Hindlimb muscle (tissue), 1 donor: Measurements from ENCODE around the gene FAM237B. TPM values are rescaled to one million over a fixed set of nuclear protein-coding genes. Genes with fewer than 3 reads are reported as not detected.
"Not testable (repeated sequence)": the region's sequence is repeated elsewhere in the genome, so short reads cannot be mapped to it uniquely, and the experiment has no call there.

ENCODE experiments used
- DNase-seq: peaks from one replicate; pipeline ENCODE4 v3.0.0-alpha.2; 2013
- polyA plus RNA-seq: library from polyadenylated mRNA; unstranded; fragments of 120-200 nt; gene quantifications from one replicate; pipeline ENCODE4 v1.2.1, GENCODE V29; 2013; ENCODE audit not compliant: insufficient read length

FAM237B gene
- not detected for polyA plus RNA-seq

DNA sequence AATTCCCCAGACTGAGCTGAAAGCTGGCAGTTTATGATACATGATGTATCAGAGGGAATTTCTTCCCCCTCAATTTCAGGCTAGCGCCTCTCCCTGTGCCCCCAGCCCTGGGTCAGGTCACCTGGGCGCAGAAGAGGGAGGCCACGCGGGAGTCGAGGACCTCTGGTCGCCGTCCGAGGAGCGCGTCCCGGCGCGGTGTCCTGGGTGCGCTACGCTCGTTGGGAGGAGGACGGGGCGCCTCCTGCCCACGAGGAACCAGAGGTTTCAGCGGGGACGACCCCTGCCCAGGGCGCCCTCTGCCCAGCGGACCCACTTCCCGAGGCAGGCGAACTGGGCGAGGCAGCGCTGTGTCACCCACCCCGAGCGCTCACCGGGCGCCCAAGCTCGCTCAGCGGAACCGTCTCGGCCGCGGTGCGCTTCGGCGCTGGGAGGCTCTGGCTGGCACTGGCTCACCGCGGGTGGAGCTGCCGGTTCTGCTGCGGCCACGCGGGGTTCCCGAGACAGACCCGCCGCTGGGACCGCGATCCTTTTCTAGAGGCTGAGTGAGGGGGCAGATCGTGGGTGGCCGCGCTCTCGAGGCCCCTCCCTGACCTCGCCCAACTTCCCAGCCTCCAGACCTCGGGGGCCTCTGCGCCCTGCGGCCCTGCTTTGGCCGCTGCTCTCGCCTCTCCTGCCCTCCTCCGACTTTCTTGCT is at the start of gene FAM237B:
TSS of gene FAM237B (minus strand) at position 504 of the 694 bp plus-strand sequence. CDS start 1,556 bp downstream, outside the sequence.
- DNase-seq: no peak

DNA sequence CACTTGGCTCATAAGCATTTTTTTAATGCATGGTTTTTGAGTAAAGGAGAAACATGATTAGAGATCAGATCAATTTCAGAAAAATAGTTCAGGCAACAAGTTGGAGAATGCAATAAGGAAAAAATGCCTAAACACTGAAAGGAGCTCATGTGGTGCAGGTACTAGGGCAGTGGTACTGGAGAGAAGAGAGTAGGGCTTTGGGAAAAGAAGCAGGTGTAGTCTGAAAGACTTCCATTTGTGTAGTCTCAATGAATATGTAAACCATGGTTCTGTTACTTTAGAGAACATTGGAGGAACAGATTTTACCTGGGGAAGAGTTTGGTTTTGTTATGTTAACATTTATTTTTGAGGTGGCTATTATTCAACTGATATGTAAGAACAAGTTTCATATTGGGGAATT is 30.9 kb upstream of the FAM237B start:
- no peak for DNase-seq

DNA sequence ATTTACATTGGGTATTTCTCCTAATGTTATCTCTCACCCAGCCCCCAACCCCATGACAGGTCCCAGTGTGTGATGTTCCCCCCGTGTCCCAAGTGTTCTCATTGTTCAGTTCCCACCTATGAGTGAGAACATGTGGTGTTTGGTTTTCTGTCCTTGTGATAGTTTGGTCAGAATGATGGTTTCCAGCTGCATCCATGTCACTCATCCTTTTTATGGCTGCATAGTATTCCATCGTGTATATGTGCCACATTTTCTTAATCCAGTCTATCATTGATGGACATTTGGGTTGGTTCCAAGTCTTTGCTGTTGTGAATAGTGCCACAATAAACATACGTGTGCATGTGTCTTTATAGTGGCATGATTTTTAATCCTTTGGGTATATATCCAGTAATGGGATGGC is 28.9 kb upstream of the FAM237B start:
- not testable (repeated sequence) for DNase-seq

DNA sequence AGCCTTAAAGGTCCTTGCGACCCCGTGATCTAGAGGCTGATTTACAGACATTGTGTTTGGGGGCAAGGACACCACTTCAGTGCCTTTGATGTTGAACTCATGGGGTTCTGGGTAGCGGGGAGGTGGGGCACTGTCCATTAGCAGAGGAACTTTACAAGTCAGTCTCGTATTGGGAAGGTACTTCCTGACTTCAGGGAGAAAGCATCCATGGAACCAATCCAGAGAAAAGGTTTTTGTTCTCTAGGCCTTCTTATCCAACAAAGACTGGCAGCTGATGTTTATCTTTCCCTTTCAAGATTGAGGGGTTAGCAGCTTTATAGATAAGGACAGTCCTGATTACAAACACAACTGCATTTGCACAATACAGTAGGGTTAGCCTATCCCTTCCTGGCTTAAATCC is 28.2 kb upstream of the FAM237B start:
- no peak for DNase-seq

DNA sequence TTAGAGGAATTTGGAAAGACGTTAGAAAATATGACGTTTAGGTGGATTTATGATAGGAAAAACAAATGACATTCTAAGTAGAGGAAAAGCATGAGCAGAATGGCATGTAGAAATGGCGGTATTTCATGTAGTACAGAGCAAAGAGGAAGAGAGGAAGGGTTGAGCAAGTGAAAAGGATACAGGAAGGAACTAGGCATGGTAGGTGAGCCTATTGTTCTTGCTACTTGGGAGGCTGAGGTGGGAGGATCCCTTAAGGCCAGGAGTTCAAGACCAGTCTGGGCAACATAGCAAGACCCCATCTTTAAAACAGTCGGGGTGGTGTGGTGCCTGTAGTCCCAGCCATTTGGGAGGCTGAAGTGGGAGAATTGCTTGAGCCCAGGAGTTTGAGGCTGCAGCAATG is 26.7 kb upstream of the FAM237B start:
- DNase-seq: no peak

DNA sequence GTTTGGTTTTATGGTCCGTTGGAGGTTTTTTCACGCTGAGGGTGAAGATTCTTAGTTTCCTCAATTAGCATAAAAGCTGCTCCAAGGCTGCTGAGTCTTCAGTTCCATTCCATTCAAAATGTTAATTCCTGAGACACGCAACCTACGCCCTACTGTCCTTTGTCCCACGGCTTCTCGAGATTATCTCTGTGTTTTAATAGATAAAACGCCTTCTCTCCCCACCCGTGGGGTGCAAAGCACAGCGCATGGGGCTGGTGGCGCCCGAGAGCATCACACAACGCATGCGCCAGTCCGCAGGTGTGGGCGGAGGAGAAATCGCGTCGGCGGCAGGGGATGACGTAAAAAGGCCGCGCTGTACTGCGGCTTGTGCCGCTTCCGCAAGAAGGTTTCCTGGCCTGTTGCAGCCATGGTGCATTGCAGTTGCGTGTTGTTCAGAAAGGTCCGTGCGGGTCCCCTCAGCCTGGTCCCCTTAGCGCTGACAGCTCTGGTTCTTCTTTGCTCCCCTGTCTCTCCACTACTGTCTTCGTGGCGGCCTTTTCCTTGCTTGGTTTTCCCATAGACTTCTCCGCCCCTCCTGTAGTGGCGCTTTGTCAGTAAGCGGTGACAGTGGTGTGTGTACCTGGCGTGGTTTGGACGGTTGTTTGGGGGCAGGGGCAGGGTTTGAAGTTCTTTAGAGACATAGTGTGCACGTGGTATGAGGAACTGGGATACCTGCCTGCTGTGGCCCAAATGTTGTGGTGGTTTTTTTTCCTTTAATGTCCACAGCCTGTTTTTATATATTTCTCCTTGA is 25.4 kb upstream of the FAM237B start, which contains the start of gene GTPBP10:
TSS of gene GTPBP10 (plus strand) at position 381 of the 790 bp plus-strand sequence. CDS start at position 407, 26 bp downstream.
- DNase-seq: peak; percentile 98

DNA sequence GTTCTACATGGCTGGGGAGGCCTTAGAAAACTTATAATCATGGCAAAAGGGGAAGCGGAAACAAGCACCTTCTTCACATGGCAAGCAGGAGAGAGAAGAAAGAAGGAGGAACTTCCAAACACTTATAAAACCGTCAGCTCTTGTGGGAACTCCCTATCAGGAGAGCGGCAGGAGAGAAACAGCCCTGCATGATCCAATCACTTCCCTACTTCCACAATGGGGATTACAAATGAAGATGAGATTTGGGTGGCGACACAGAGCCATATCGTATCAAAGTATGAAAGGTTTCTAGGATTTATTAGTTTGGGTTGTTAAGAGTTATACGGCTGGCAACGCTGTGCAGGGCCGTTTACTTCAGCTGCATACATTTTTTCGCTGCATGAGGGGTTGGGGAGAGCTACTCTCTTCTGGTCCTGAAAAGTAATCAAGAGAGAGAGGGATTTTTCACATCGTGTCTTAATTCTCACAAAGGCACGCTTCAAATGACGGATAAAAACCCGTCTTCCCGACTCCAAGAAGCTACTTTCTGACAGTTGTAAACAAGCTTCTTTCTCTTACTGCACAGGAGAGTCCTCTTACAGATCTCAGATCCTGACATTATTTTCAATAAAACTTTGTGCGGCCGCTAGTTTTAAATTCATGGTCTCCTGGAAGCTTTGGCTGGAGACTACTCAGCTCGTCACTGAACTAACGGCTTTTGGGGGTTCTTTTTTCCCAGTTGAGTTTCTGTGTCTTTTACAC is 24.7 kb upstream of the FAM237B start:
- DNase-seq: peak; percentile 31

DNA sequence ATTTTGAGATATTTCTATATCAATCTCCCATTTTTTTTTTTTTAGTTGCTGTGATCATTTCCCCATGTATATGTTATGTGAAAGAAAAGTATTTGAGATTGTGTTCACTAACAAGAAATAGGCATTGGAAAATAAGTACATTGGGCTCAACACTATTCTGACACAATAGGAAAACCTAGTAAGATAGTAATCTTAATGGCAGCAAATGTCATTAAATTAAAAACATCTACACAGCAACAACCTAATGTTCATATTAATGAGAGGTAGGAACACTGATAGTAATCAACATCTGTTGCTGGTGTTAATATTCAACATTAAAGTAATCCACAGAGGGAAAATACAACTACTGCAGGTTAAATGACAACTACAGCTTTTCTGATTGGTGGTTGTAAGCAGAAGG is 23.9 kb upstream of the FAM237B start:
- no peak for DNase-seq

DNA sequence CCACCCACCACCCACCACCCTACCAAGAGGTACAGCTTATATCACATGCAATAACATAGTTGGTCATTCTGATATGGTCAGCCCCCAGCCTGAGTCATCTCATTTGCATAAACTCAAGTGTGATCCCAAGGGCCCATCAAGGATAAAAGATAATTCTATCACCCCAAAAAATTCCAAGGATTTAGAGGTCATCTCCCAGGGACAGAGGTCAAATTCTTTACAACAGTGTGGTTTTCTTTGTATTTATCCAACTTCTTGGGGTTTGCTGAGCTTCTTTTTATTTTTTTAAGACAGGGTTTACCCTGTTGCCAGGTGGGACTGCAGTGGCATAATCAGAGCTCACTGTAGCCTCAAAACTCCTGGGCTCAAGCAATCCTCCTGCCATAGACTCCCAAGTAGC is 16.0 kb upstream of the FAM237B start:
- no peak for DNase-seq

DNA sequence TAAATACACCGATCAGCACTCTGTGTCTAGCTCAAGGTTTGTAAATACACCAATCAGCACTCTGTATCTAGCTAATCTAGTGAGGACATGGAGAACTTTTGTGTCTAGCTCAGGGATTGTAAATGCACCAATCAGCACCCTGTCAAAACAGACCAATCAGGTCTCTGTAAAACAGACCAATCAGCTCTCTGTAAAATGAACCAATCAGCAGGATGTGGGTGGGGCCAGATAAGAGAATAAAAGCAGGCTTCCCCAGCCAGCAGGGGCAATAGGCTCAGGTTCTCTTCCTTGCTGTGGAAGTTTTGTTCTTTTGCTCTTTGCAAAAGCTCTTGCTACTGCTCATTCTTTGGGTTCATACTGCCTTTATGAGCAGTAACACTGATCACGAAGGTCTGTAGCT is 13.8 kb upstream of the FAM237B start:
- not testable (repeated sequence) for DNase-seq

DNA sequence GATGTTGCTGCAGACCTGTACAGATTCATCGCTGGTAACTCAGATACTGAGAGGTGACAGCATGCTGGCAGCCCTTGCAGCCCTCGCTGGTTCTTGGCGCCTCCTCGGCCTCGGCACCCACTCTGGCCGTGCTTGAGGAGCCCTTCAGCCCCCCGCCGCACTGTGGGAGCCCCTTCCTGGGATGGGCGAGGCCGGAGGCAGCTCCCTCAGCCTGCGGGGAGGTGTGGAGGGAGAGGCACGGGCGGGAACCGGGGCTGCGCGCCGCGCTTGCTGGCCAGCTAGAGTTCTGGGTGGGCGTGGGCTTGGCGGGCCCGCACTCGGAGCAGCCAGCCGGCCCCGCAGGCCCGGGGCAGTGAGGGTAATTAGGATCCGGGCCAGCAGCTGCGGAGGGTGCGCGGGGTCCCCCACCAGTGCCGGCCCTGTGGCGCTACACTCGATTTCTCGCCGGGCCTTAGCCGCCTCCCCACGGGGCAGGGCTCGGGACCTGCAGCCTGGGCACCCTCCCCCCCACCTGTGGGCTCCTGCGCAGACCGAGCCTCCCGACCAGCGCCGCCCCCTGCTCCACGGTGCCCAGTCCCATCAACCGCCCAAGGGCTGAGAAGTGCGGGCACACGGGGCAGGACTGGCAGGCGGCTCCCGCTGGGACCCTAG is 13.2 kb upstream of the FAM237B start:
- no peak for DNase-seq

DNA sequence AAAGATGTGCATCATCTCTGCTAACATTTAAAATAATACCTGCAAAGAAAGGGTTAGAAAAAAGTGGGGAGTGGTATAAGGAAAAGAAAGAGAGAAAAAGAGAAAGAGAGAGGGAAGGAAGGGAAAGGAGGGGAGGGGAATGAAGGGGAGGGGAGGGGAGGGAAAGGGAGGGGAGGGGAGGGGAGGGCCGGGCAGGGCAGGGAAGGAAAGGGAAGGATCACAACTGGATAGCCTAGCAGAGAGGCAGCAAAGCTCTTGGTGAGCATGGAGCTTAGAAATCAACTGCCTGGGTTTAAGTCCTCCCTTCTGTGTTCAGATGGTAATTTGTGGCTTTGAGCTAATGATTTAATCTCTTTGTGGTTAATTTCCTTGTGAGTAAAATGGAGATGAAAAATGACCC is 5.4 kb upstream of the FAM237B start:
- DNase-seq: no peak

DNA sequence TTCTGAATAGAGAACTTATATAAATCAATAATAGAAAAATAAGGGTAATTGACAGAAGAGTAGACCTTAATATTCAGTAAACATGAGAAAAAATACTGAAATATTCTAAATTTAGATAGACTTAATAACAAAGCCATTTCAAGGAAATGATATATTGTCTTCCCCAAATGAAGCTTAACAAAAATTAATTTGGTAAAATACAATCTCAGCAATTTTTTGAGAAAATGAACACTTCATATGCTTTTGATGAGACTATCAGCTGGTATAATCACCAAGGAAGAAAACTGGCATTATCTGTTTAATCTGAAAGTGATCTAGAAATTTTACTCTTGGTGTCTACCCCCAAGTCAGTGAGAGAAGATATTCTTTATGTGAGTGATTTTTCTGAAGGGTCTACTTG is 1.7 kb upstream of the FAM237B start:
- DNase-seq: no peak

DNA sequence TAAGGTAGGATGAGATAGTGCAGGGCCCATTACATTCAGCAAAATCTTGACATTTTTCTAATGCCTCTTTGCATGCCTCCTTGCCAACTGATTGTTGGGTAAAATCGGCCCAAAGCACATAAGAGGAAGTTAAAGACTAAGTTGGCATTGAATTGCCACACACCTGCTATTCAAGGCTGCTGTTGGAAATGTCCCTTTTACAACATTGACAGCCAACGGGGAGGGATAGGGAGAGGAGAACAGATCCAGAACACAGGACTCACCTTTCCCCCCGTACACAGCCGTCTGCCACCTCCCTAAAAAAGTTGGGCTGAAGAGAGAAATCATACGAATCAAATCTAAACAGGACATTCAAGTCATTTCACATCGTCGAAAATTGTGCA is 695 bp downstream of the FAM237B start:
- DNase-seq: no peak

DNA sequence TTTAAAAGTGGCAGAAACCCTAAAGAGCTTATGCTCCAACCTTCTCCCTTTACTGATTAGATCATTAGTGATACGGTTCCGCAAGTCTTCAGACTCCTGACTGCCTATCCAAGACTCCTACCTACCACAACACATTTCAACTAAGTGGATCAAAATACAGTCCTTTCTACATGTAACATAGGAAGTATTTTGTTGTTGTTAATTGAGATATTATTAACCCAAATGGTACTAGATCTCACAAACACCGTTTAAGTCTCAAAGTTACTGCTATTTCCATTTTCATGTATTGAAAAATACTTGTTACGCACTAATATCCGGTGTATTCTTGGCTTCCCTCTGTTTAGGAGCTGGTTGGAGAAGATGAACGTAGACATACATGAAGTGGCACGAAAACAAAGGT is 1.1 kb downstream of the FAM237B start:
- DNase-seq: no peak

DNA sequence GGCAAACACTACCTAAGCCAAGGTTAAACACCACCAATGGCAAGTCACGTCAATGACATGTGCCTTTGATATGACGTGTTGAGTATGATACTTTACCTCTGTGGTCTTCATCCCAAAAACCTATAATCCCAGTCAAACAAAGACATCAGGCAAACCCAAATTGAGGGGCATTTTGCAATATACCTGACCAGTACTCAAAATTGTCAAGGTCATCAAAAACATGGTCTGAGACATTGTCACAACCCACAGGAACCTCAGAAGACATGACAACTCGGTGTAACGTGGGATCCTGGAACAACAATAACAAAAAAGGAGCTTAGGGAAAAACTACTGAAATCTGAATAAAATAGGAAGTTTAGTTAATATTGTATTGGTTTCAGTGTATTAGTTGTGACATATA is 7.2 kb downstream of the FAM237B start:
- no peak for DNase-seq

DNA sequence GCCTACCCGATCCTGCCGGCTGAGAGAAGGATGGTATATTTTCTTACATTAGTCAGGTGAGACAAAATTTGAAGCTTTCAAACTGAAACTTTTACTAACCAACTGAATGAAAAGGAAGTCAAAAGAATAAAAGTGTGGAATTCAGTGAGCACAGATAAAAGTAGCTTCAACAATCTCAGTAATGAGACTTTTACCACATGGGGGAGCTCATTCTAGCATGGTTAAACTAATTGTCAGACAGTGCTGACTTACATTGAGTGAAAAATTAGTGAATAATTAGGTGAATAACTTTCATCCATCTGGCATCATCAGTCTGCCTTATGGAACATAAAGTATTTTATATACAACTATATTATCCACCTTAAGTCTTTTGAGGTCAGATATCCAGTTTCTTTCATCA is 8.4 kb downstream of the FAM237B start:
- DNase-seq: no peak

DNA sequence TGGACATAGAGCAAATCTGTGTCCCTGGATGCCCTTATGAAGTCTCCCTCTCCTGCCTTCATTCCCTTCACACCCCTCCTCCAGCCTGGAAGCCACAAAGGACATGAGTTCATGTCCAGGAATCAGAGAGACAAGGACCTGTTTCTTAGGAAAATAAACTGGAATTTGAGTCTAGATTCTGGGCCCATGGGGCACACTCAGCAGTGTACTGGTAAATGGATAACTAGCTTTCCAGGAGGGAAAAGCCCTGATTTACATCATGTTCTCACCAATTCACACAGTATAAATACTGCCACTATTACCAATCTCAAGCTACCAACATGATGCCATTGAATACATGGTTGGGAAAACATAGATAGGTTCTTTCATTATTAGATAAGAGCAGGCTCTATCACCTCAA is 9.9 kb downstream of the FAM237B start:
- DNase-seq: no peak

DNA sequence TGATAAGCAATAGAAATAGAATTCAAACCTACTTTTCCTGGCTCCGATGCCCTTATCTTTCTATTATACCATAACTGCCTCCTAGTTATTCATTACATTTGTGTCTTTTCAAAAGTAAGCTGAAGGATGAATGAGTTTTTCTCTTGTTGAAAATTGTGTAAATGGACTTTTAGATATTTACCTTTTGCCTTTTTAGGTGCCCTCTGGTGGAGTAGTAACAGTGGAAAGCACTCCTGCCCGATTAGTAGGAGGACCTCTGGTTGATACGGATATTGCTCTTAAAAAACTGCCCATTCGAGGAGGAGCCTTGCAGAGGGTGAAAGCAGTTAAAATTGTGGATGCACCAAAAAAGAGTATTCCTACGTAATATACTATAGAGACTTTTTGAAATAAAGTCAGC is 11.2 kb downstream of the FAM237B start:
- DNase-seq: no peak

DNA sequence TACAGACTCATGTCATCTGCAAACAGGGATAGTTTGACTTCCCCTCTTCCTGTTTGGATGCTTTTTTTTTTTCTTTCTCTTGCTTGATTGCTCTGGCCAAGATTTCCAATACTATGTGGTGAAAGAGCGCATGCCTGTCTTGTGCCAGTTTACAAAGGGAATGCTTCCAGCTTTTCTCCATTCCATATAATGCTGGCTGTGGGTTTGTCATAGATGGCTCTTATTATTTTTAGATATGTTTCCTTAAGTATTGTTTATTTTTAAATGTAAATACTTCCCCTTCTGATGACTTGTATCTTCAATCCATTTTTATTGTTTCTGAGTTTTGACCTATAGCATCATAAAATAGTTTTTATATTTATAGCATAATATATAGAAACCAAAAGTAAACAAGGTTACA is 17.9 kb downstream of the FAM237B start:
- DNase-seq: no peak

DNA sequence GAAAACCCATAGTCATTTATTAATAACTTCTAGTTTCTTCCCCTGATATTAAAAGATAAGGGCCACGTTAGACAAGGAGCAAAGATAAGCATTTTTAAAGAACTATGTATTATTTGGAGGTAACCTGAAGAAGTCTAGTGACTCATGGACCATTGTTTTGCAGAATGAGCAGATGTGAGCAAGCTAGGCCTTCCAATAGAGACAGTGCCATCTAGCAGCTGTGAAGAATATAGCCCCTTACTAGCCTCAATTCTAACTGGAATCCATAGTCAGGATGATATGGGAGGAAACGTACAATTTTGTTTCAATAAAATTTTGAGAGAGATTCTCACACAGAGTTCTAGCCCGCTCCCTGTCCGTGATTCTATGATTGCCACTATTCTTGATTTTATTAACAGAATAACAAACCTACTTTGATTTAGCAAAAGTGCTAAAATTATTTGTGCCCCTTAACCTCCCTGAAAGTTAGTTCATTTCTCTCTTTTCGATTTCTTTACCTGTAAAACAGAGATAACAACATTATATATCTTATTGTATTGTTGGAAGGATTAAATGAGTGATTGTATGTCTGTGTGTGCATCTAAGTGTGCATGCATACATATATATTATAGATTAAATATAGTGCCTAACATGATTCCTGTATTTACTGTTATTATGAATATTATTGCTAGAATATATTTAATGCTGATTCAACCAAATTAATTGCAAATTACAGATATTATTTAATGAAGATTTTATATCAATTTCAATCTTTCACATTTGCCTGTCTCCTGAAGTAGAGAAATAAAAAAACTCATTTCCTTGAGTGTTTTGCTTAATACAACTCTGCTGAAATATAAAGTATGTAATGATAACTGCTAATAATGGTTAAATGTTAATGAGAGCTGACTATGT is 22.7 kb downstream of the FAM237B start:
- DNase-seq: no peak
